A549 (cell line): ENCODE data around the gene ITM2B.

Experiments
- MYC ChIP-seq: IDR thresholded peaks from 2 replicates; pipeline ENCODE4 v1.6.1; 2012; ENCODE audit warnings: mild to moderate bottlenecking, inconsistent platforms, low read length, improper control_type of control experiment, borderline replicate concordance
- RAD21 ChIP-seq, 2 experiments: fragments of >200 bp in 1 of 2; sonication (Bioruptor Twin) in 1 of 2; formaldehyde crosslinking in 1 of 2; IDR thresholded peaks in 1 of 2; conservative IDR thresholded peaks in 1 of 2; 2 replicates in 1 of 2; 3 replicates in 1 of 2; pipeline ENCODE4 v1.6.1; 2012 to 2018; ENCODE audit warnings: inconsistent platforms in 1 of 2
- RARB ChIP-seq: fragments of 250-450 bp; sonication (Bioruptor Pico); IDR thresholded peaks from 2 replicates; pipeline ENCODE4 v1.8.0; 2021; ENCODE audit warnings: mild to moderate bottlenecking, moderate library complexity
- SMC3 ChIP-seq: fragments of >200 bp; sonication (Bioruptor Twin); formaldehyde crosslinking; IDR thresholded peaks from 3 replicates; pipeline ENCODE4 v1.6.1; 2018; ENCODE audit warnings: inconsistent platforms
- ZNF302 ChIP-seq: fragments of 250-450 bp; sonication (Bioruptor Pico); IDR thresholded peaks from 2 replicates; pipeline ENCODE4 v1.9.0; 2021; ENCODE audit warnings: inconsistent platforms, mild to moderate bottlenecking, moderate library complexity
- TF ChIP-seq, protein P1 (sequence below): fragments of >200 bp; sonication (Bioruptor Twin); formaldehyde crosslinking; IDR thresholded peaks from 3 replicates; pipeline ENCODE4 v1.5.1; 2016

- TF ChIP-seq MYC (no peak), RAD21 (conservative IDR thresholded peaks at IDR 0.05 in 1 of 2, IDR thresholded peaks at IDR 0.05 in 1 of 2) (no peak), ZNF302 (CRISPR knock-in tag) (no peak), RARB (CRISPR knock-in tag) (no peak), SMC3 (no peak)
- TF ChIP-seq, protein P1, sequence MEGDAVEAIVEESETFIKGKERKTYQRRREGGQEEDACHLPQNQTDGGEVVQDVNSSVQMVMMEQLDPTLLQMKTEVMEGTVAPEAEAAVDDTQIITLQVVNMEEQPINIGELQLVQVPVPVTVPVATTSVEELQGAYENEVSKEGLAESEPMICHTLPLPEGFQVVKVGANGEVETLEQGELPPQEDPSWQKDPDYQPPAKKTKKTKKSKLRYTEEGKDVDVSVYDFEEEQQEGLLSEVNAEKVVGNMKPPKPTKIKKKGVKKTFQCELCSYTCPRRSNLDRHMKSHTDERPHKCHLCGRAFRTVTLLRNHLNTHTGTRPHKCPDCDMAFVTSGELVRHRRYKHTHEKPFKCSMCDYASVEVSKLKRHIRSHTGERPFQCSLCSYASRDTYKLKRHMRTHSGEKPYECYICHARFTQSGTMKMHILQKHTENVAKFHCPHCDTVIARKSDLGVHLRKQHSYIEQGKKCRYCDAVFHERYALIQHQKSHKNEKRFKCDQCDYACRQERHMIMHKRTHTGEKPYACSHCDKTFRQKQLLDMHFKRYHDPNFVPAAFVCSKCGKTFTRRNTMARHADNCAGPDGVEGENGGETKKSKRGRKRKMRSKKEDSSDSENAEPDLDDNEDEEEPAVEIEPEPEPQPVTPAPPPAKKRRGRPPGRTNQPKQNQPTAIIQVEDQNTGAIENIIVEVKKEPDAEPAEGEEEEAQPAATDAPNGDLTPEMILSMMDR: no peak
These were observed 44.9 kb upstream of the ITM2B start for GRCh38 chr13:48188131-48188530.
